Activated naive CD4-positive, alpha-beta T cell treated with anti-CD3 and anti-CD28 coated beads, Interleukin-2, amount 50 U/mL, for 72 hours (primary cell): Measurements from ENCODE around the gene SCARB2. TPM values are rescaled to one million over a fixed set of nuclear protein-coding genes. Genes with fewer than 3 reads are reported as not detected.

Source experiments
- ATAC-seq, 2 donors: fragments of 150-1000 bp; cut with Tn5 transposase; 2 replicates each; pipeline ENCODE4 v1.10.0; 2021; ENCODE audit warnings: mild to moderate bottlenecking in 2 of 2, moderate library complexity in 2 of 2
- DNase-seq, 2 donors: peaks; one replicate each; pipeline ENCODE4 v3.0.0; 2021 to 2022; ENCODE audit warnings: low spot score in 2 of 2
- H3K27ac Mint-ChIP-seq, 2 donors: one replicate each; pipeline ENCODE4 v1.8.0; 2022; ENCODE audit warnings: mild to moderate bottlenecking in 2 of 2, mixed read lengths in 2 of 2
- H3K36me3 Mint-ChIP-seq, 2 donors: one replicate each; pipeline ENCODE4 v1.8.0; 2022; ENCODE audit warnings: mixed read lengths in 2 of 2
- H3K9me3 Mint-ChIP-seq, 2 donors: one replicate each; pipeline ENCODE4 v1.8.0; 2022; ENCODE audit warnings: mixed read lengths in 2 of 2
- total RNA-seq, 2 donors: library from RNA; stranded (reverse); gene quantifications; one replicate each; pipeline ENCODE4 v1.2.3, GENCODE V29; 2022

Gene SCARB2
- total RNA-seq, 2 donors from 2014 or later = 2.3 to 6.5 TPM

DNA sequence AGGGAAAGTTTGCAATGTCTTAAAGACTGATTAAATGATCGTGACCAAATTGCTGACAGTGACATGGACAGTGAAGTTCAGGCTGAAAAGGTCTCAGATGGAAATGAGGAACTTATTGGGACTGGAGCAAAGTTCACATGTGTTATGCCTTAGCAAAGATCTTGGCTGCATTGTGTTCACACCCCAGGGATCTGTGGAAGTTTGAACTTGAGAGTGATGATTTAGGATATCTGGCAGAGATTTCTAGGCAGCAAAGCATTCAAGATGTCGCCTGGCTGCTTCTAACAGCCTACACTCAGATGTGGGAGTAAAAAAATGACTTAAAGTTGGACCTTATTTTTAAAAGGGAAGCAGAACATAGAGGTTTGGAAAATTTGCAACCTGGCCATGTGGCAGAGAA lies 21.4 kb downstream of the SCARB2 start:
- no peak overlapping the region for H3K27ac Mint-ChIP-seq
- DNase-seq = no peak
- peaks cover 4 to 6% of the 10 kb centered on the region in 2 donors for H3K9me3 Mint-ChIP-seq
- no peak for ATAC-seq
- H3K36me3 Mint-ChIP-seq = peaks cover 23 to 31% of the 10 kb centered on the region in 2 donors

DNA sequence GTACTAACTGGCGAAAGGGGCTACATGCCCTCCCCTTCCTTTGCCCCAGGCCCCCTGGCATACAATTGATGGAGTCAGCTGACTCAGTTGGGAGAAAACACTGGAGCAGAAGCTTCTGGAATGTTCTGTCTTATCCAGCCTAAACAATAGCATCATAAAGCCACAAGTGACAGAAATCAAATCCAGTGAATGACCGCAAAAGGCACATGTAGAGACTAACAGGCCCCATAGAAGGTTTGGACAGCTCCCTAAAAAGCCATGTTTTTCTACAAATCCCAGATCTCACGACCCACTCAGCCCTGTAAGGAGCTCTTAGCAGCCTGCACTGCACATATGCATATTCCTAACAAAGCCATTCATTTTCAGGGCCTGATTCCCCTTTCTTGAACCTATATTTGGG lies 25.1 kb downstream of the SCARB2 start:
- ATAC-seq (no peak), DNase-seq (no peak)
- H3K36me3 Mint-ChIP-seq = peaks cover 17 to 23% of the 10 kb centered on the region in 2 donors
- no peak overlapping the region for H3K27ac Mint-ChIP-seq
- peaks cover 4 to 6% of the 10 kb centered on the region in 2 donors for H3K9me3 Mint-ChIP-seq

DNA sequence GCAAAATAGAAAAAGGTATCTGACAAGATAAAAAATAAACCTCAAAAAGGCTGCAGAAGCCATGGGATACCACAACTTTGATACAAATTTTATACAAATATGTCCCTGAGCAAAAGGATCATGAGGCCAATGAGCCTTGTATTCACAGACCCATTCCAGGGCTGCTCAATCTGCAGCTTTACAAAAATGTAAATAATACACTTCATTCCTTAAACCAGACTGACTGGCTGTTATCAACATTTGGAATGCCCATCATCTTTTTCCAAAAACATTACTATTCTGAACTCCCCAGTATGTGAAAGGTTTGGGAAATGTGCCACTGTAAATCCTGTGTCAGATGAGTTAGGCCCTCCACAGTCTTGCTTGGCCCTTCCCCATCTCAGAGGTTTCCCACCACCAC lies 25.5 kb downstream of the SCARB2 start:
- H3K9me3 Mint-ChIP-seq = peaks cover 4 to 6% of the 10 kb centered on the region in 2 donors
- H3K27ac Mint-ChIP-seq = no peak overlapping the region
- DNase-seq (no peak), ATAC-seq (no peak)
- peaks cover 15 to 20% of the 10 kb centered on the region in 2 donors for H3K36me3 Mint-ChIP-seq

- peaks cover 5 to 10% of the 10 kb centered on the region in 2 donors for H3K36me3 Mint-ChIP-seq
- DNase-seq (no peak), ATAC-seq (no peak)
- no peak overlapping the region for H3K27ac Mint-ChIP-seq
- peaks cover 4% of the 10 kb centered on the region in 2 donors for H3K9me3 Mint-ChIP-seq
Observed at GRCh38 chr4:76187152-76187551, 26.5 kb downstream of the SCARB2 start.

DNA sequence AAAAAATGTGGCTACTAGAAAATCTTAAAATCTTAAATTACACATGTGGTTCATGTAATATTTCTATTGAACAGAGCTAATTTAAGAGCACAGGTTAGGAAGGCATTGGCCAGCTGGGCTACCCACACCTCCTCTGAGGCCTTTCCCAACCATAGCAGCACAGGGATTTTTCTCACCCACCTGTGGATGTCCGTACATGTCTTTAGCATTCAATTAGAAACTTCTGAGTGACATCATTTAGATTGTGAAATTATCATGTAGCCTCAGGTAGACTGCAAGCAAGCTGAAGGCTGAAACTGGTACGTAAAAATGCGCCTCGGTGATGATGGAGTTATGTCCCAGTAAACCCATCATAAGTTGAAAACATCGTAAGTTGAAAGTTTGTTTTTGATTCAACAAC lies 31.2 kb downstream of the SCARB2 start:
- DNase-seq (no peak), ATAC-seq (no peak)
- no peaks in the 10 kb centered on the region for H3K36me3 Mint-ChIP-seq
- H3K27ac Mint-ChIP-seq = no peak overlapping the region
- H3K9me3 Mint-ChIP-seq = no peaks in the 10 kb centered on the region

DNA sequence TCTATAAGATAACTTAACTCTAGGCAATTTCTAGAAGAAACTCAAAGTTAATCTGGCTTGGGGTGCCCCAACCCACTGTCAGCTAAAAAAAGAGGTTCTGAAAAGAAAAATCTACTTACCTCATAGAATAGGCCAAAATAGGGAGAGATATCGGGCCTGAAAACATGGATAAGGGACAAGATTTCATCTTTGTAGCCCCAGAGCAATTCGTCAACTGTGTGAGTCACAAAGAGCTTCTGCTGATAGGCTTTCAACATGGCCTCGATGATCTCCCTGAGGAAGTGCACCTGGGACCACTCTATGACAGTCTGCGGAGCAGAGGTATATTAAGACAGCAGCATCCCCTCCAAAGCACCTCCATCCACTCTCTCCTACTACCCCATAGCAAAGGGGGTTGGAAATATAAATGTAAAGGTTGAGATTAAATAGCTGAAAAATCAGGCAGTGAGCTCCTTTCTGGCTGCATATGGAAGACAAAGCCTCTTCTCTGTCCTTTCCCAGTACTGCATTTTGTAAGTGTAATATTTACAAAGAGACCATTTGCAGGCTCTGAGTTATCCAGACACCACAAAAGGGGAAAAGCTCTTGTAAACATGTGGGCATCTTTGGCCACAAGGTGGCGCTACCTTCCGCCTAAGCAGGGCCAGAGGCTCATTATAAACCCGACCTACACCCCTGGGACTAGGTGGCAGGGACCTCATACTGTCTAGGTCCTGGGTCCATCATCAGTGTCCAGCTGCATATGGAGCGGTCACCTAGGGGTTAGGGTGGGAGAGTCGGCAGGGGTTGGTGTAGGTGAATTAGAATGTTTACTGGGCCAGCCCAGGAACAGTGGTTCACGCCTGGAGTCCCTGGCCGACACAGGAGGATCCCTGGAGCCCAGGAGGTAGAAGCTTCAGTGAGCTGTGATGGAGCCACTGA lies 34.0 kb downstream of the SCARB2 start:
- H3K9me3 Mint-ChIP-seq = no peaks in the 10 kb centered on the region
- peak; percentile 87 to 92 for ATAC-seq
- DNase-seq = peak; percentile 74 to 87
- H3K27ac Mint-ChIP-seq = no peak overlapping the region
- H3K36me3 Mint-ChIP-seq = peaks cover 0 to 4% of the 10 kb centered on the region in 2 donors

DNA sequence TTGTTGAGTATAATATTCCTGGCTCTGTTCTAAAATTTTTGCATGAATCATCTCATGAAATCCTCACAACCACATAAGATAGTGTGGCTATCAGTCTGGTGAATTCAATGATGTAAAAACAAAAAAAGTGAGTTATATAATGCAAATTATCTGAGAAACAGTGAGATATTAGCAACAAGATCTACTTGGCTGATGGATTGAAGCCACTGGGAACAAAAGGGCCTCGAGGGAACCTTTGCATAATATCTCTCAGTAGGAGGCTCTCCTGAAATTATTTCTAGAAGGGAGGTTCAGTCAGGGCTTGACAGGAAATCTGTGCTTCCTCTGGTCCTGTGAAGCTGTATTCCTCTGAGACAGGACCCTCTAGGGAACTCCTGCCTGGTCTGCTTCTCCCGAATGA lies 35.3 kb downstream of the SCARB2 start:
- Mint-ChIP-seq H3K9me3 (no peaks in the 10 kb centered on the region), H3K27ac (no peak overlapping the region), H3K36me3 (peaks cover 0 to 4% of the 10 kb centered on the region in 2 donors)
- ATAC-seq = no peak
- DNase-seq = no peak

- H3K27ac Mint-ChIP-seq = no peak overlapping the region
- DNase-seq = no peak
- no peak for ATAC-seq
- H3K9me3 Mint-ChIP-seq = no peaks in the 10 kb centered on the region
- H3K36me3 Mint-ChIP-seq = peaks cover 0 to 4% of the 10 kb centered on the region in 2 donors
Observed at GRCh38 chr4:76177709-76178108, 35.9 kb downstream of the SCARB2 start.

DNA sequence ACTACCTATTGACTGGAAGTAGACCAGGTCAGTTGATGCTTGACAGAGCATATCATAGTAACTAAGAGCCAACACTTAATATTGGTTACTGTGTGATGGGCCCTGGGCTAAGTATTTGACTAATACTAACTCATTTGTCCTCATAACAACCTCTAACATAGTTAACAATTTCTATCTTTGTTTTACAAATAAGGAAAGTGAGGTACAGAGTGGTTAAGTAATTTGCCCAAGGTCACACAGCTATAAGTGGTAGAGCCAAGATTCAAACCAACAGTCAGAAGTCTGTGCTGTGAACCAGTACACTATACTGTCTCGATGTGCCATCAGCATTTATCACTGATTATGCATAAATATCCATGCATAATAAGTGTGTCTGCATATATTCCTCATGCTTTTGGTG lies 38.3 kb downstream of the SCARB2 start:
- Mint-ChIP-seq H3K27ac (no peak overlapping the region), H3K36me3 (peaks cover 0 to 4% of the 10 kb centered on the region in 2 donors), H3K9me3 (no peaks in the 10 kb centered on the region)
- ATAC-seq = no peak
- DNase-seq = no peak

DNA sequence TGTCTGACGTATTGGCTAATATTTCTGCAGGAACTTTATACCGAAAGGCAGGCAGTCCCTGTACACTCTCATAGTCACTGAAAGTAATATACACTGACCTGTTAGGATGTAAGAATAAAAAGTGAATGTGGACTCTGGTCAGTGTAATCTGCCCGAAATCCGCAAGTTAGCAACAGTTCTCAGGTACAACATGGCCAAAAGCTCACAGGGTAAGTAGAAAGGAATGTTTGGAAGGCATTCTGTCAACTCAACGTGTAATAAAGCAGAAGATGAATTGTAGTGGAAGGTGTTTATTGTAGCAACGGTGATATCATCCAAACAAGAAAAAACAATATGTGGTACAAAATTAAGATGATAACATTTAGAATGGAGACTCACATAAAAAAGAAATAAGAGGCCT lies 39.4 kb downstream of the SCARB2 start:
- DNase-seq (no peak), ATAC-seq (no peak)
- H3K27ac Mint-ChIP-seq = no peak overlapping the region
- H3K36me3 Mint-ChIP-seq = peaks cover 0 to 4% of the 10 kb centered on the region in 2 donors
- no peaks in the 10 kb centered on the region for H3K9me3 Mint-ChIP-seq

DNA sequence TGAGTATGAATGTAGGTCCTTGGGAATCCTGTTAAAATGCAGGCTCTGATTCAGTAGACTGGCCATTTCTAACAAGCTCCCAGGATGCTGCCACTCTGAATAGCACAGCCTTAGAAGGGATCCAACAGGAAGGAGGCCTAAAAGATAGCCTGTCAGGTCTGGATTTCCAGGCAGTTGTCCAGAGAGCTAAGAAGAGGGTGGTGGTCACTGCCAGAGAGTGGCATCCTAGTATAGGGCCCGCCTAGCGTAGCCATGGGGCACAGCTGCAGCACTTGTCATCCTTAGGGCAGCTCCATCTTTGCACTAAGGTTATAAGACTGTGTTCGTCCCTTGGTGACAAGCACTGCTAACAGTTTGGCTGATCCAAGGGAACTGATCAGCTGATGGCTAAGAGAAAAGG lies 44.9 kb downstream of the SCARB2 start:
- no peak for ATAC-seq
- no peaks in the 10 kb centered on the region for H3K9me3 Mint-ChIP-seq
- no peaks in the 10 kb centered on the region for H3K36me3 Mint-ChIP-seq
- DNase-seq = no peak
- no peak overlapping the region for H3K27ac Mint-ChIP-seq

GRCh38 chr4:76166480-76166879 lies 47.1 kb downstream of the SCARB2 start:
- ATAC-seq (no peak), DNase-seq (no peak)
- H3K9me3 Mint-ChIP-seq = no peaks in the 10 kb centered on the region
- no peaks in the 10 kb centered on the region for H3K36me3 Mint-ChIP-seq
- no peak overlapping the region for H3K27ac Mint-ChIP-seq

DNA sequence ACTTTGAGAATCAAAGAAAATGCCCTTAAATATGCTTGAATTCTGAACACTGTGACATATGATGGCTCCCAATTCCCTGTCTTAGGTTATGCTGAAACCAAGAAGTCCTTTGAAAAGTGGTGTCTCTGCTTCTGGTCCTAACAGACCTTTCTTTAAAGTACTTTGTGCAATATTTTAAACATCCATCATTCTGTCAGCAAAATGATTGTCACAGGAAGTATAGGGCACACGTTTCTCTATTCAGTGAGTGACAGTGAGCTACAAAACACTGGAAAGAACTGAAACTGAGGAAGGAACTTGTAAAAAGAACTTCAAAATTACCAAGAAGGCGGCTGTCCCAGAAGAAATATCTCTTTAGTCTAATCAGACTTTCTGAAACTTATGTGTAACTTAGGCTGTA lies 53.3 kb downstream of the SCARB2 start:
- no peak for ATAC-seq
- H3K36me3 Mint-ChIP-seq = peaks cover 0 to 1% of the 10 kb centered on the region in 2 donors
- DNase-seq = no peak
- H3K27ac Mint-ChIP-seq = no peak overlapping the region
- H3K9me3 Mint-ChIP-seq = peaks cover 0 to 3% of the 10 kb centered on the region in 2 donors

DNA sequence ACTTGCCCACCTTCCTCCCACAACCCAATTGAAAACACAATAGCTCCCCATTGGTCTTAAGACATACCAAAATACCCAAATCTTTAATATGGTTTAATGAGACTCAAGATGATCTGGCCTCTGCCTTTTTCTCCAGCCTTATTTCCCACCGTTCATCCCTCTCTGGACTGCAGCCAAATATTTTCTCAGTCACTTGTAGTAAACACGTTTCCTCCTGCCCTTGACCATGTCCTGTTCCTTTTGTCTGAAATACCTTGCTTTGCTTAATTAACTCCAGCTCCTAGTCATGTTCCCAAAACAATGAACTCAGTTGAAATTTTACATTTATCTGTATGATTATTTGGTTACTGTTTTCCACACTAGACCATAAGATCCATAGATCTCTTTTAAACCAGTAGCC lies 57.0 kb downstream of the SCARB2 start:
- peaks cover 0 to 8% of the 10 kb centered on the region in 2 donors for H3K36me3 Mint-ChIP-seq
- peaks cover 3 to 9% of the 10 kb centered on the region in 2 donors for H3K9me3 Mint-ChIP-seq
- ATAC-seq = no peak
- H3K27ac Mint-ChIP-seq = no peak overlapping the region
- no peak for DNase-seq

- Mint-ChIP-seq H3K36me3 (peaks cover 0 to 8% of the 10 kb centered on the region in 2 donors), H3K9me3 (peaks cover 3 to 9% of the 10 kb centered on the region in 2 donors), H3K27ac (no peak overlapping the region)
- DNase-seq (no peak), ATAC-seq (no peak)
Observed at GRCh38 chr4:76155979-76156378, 57.6 kb downstream of the SCARB2 start.

GRCh38 chr4:76153356-76153755 lies 60.3 kb downstream of the SCARB2 start:
- H3K27ac Mint-ChIP-seq = no peak overlapping the region
- DNase-seq (no peak), ATAC-seq (no peak)
- H3K36me3 Mint-ChIP-seq = peaks cover 4 to 13% of the 10 kb centered on the region in 2 donors
- peaks cover 3 to 9% of the 10 kb centered on the region in 2 donors for H3K9me3 Mint-ChIP-seq

DNA sequence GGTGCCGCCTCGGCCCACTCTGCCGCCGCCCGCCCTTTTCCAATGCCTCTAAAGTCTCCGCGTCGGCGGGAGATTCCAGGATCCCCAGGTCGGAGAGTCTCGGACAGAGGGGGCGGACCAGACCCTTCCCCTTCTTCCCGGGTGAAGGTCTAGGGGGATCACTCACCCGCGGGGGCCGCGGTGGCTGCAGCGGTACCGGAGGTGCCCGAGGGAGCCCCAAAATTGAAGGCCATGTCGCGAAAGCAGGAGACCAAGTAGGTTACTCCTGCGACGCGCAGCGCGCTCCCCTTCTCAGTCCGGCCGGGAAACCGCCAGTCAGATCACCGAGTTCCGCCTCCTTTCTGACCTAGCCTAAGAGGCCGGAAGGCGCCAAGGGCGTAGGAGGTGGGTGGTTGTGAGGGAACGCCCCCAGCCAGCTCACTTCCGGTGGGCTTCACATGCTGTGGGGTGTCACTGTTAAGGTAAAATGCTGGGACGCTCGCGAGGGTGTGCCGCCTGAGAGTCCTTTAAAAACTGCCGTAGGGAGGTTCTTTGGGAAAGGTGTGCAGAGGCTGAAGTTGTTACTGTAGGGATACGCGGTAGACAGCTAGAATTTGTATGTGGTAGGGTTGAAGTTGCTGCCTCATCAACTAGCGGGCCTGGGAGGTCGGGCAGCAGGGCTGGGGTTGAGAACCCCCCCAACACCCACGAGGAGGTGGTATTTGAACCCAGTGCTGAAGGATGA lies 65.3 kb downstream of the SCARB2 start, which contains the start of gene NUP54:
NUP54 (minus strand) TSS at position 256 of the 724 bp plus-strand sequence; CDS start at position 233, 23 bp downstream.
- peak; percentile 94 to 97 for DNase-seq
- H3K9me3 Mint-ChIP-seq = no peaks in the 10 kb centered on the region
- peak; percentile 97 to 99 for ATAC-seq
- H3K36me3 Mint-ChIP-seq = peaks cover 15 to 18% of the 10 kb centered on the region in 2 donors
- peak within 1 kb of the TSS; percentile 95 to 99 for H3K27ac Mint-ChIP-seq
